HG02610 (cell line): Measurements from ENCODE around the gene KLHL15.
"Not testable (repeated sequence)": the region's sequence is repeated elsewhere in the genome, so short reads cannot be mapped to it uniquely, and the experiment has no call there.

Experiments used
- ATAC-seq: cut with Tn5 transposase; IDR thresholded peaks from one replicate; pipeline ENCODE4 v1.9.1; 2021; ENCODE audit warnings: mild to moderate bottlenecking, moderate library complexity; ENCODE audit not compliant: unreplicated experiment

KLHL15 gene, protein sequence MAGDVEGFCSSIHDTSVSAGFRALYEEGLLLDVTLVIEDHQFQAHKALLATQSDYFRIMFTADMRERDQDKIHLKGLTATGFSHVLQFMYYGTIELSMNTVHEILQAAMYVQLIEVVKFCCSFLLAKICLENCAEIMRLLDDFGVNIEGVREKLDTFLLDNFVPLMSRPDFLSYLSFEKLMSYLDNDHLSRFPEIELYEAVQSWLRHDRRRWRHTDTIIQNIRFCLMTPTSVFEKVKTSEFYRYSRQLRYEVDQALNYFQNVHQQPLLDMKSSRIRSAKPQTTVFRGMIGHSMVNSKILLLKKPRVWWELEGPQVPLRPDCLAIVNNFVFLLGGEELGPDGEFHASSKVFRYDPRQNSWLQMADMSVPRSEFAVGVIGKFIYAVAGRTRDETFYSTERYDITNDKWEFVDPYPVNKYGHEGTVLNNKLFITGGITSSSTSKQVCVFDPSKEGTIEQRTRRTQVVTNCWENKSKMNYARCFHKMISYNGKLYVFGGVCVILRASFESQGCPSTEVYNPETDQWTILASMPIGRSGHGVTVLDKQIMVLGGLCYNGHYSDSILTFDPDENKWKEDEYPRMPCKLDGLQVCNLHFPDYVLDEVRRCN

DNA sequence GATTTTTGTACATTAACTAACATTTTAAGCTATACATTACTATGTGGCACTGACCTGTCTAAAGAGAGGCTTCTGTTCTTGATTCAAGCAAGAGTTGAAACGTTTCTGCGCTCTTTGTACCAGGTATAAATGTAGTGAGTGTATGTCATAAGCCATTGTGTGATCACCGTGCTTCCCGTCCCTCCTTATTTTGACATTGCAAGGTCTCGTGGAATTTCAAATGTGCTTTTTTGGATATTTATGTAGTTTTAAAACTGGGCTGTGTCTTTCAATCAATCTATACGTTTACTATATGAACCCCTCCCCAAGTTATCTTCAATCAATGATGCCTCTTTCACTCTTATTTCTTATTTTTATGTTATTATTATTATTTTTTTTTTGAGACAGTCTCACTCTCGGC lies at the start of gene KLHL15:
Gene KLHL15, minus strand, starts transcription at position 101 of the 400 bp plus-strand sequence. CDS start 20,493 bp downstream, outside the sequence.
- ATAC-seq = no peak

DNA sequence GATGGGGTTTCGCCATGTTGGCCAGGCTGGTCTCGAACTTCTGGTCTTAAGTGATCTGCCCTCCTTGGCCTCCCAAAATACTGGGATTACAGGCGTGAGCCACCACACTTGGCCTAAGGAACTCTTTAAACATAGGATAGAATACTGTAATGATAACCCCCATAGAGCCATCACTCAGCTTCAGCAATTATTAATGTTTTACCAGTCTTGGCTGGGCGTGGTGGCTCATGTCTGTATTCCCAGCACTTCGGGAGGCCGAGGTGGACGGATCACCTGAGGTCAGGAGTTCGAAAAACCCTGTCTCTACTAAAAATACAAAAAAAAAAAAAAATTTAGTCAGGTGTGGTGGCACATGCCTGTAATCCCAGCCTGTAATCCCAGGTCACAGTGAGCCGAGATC lies 42.9 kb upstream of the KLHL15 start:
- no peak for ATAC-seq

DNA sequence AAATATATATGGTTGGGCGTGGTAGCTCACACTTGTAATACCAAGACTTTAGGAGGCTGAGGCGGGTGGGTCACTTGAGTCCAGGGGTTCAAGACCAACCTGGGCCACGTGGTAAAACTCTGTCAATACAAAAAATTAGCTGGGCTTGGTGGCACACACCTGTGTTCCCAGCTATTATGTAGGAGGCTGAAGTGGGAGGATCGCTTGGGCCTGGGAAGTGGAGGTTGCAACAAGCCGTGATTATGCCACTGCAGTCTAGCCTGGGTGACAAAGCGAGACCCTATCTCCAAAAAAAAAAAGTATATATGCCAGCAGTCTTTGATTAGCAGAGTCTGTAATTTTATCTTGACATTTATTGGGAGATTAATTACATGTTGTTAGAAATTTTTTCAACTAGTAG lies 36.5 kb upstream of the KLHL15 start:
- no peak for ATAC-seq

DNA sequence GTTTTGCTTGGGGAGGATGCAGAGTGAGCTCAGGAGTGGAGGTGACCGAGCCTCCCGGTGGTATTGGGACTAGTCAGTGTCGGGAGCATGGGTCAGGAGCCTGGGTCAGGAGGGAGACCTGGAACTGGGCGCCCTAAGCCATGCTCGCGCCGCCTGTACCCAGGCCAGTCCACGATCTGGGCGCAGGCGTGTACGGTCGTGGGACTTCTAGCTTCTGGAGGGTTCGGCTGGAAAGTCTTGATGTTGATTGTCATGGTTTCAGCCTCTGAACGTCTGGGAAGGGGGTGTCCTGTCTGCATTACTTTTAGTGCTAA lies 28.0 kb upstream of the KLHL15 start:
- ATAC-seq = peak; percentile 11

DNA sequence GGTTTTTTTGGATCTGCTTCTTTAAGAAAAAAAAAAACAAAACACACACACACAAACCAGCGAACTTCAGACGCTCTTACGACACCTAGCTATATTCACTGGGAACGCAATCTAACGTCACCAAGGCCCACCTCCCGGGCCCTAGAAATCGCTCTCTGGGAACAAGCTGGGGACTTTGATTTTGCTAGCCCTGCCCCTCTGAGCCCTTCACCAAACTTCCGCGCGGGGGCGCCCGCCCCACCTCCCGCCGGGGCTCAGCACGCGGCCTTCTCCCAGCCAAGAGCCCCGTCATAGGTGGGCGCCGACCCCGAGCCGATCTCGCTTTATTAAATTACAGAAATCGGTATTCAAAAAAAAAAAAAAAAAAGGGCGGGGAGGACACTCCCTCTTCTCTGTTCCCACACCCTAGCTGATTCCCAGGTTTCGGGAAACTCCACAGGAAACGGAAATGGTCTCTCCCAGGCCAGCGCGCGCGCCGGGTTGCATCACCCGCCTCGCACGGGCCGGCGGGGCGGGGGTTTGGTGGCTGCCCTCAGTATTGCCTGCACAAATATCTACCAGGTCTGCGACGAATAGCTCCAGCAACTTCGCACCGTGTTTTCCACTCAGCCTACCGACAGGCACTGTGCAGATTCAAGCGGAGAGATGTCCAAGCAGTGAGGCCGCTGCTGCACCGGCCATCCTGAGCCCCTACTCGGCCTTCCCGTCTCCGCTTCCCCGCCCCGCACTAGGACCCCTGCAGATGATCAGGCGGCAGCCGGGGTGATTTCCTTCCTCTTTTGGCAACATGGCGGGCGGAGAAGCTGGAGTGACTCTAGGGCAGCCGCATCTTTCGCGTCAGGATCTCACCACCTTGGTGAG lies 27.4 kb upstream of the KLHL15 start, which contains the start of gene EIF2S3:
Gene EIF2S3, plus strand, starts transcription at position 775 of the 861 bp plus-strand sequence. Its CDS starts 13 bp downstream, at position 788.
- peak; percentile 91 for ATAC-seq

DNA sequence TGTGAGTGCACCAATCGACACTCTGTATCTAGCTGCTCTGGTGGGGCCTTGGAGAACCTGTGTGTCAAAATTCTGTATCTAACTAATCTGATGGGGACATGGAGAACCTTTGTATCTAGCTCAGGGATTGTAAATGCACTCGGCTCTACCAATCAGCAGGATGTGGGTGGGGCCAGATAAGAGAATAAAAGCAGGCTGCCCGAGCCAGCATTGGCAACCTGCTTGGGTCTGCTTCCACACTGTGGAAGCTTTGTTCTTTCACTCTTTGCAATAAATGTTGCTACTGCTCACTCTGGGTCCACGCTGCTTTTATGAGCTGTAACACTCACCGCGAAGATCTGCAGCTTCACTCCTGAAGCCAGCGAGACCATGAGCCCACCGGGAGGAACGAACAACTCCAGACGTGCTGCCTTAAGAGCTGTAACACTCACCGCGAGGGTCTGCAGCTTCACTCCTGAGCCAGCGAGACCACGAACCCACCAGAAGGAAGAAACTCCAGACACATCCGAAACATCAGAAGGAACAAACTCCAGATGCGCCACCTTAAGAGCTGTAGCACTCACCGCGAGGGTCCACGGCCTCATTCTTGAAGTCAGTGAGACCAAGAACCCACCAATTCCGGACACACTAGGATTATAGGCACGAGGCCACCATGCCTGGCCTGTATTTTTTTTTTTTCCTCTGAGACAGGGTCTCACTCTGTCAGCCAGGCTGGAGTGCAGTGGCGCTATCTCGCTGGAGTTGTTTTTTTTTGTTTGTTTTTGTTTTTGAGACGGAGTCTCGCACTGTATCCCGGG lies 23.7 kb upstream of the KLHL15 start:
- not testable (repeated sequence) for ATAC-seq

DNA sequence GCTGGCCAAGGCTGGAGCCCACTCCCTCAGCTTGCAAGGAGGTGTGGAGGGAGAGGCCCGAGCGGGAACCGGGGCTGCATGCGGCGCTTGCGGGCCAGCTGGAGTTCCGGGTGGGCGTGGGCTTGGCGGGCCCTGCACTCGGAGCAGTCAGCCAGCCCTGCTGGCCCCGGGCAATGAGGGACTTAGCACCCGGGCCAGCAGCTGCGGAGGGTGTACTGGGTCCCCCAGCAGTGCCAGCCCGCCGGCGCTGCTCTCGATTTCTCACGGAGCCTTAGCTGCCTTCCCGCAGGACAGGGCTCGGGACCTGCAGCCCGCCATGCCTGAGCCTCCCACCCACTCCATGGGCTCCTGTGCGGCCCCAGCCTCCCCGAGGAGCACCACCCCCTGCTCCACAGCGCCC lies 22.7 kb upstream of the KLHL15 start:
- ATAC-seq = not testable (repeated sequence)

DNA sequence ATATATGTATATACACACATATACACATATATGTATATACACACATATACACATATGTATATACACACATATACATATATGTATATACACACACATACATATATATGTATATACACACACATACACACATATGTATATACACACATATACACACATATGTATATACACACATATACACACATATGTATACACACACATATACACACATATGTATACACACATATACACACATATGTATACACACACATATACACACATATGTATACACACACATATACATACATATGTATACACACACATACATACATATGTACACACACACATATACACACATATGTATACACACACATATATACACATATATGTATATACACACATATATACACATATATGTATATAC lies 19.1 kb upstream of the KLHL15 start:
- not testable (repeated sequence) for ATAC-seq

DNA sequence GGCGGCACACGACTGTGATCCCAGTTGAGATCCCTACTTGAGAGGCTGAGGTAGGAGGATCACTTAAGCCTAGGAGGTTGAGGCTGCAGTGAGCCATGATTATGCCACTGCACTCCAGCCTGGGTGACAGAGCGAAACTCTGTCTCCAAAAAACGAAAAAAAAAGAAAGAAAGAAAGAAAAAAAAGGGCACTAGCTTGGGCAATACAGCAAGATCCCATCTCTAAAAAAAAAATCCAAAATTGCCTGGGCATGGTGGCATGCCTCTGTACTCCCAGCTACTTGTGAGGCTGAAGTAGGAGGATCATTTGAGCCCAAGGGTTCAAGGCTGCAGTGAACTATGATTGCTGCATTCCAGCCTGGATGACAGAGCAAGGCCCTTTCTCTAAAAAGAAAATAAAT lies 10.7 kb upstream of the KLHL15 start:
- ATAC-seq = no peak

DNA sequence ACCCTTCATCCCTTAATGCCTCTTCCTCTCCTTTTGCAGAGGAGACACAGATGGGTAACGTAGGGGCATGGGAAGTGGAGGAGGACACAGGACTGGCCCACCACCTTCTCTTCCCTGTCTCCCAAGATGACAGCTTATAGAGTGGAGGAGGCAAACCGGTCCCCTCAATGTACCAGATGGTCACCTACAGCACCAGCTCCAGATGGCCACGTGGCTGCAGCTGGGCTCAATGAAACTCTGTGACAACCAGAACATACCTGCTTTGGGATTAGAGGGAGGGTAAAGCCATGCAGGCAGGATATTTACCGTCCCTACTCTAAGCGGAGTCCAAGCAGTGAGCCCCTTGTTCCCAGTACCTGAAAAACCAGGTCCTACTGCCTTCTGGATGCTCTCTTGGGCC lies 7.5 kb upstream of the KLHL15 start:
- ATAC-seq = no peak

DNA sequence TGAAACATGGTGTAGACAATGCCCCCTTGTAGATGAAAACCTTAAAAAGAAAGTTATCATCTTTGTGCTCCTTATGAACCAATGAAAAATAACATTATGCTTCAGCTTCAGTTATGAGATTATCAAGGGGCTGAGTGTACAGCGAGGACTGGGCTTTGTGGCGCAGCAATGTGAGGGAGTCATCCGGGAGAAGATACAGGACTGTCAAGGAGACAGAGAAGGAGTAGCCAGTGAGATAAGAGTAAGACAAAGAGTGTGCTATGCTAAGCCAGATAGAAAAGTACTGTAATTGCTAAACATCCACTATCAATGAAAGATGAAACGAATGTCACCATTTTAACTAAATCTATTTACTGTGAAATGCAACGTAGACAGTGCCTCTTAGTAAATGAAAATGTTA lies 3.6 kb upstream of the KLHL15 start:
- no peak for ATAC-seq

DNA sequence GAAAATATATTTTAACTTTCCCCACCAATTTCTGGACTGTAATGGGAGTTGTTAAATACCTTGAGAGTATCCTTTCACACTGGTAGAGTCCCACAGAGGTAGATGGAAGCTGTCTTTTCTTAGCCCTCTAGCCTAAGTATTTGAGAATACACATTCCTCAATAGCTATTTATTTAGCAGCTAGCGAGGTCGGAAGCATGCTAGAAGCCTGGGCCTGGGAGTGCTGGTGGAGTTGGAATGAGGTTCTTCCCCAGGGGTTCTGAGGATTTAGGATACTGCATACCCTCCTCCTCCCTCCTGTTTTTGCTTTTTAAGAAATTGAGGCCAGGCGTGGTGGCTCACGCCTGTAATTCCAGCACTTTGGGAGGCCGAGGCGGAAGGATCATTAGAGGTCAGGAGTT lies 999 bp upstream of the KLHL15 start:
- no peak for ATAC-seq

DNA sequence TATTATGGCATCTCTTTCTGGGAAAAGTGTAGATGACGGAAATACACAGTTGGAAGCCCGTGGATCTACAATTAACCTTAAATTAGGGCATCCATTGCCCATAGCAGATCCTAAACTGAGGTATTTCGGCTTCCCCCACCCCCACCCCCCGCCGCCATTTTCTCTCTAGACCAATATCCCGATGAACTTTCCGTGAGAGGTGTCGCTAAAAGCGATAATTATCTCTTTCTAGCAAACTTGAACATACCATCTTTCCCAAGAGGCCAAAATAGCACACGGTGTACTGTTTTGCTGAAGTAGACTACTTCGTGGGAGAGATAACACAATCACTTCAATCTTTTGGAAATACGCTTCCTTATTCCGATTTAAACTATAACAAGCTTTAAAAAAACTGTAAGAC lies 554 bp downstream of the KLHL15 start:
- no peak for ATAC-seq

DNA sequence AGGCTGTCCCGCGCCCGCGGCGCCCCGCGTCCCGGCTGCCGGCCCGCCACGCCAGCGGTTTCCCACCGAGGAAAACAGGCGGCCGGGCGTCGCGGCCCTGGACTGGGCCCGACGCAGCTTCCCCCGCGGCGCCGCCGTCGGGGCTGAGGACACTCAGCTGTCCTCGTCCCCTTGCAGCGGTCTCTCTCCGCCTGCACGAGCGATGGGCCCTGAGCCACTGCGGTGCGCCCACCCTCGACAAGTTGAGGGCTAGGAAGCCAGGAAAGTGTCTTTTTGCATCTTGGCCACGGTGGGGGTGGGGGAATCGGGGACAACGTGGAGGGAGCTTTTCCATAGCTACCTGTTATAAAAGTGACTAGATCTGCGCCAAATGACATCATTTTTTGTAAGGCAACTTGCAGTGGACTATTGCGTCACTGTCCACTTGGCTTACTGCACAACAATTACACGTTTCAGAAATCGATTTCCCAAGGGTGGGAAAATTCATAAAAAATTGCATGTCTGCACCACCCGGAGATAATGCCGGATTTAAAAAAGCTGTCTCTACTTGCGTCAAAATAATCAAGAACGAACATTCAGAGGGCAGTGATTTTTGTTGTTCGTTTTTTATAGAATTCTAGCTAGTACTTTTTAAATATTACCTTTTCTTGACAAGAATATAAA lies 1.1 kb downstream of the KLHL15 start:
- ATAC-seq = peak; percentile 18

DNA sequence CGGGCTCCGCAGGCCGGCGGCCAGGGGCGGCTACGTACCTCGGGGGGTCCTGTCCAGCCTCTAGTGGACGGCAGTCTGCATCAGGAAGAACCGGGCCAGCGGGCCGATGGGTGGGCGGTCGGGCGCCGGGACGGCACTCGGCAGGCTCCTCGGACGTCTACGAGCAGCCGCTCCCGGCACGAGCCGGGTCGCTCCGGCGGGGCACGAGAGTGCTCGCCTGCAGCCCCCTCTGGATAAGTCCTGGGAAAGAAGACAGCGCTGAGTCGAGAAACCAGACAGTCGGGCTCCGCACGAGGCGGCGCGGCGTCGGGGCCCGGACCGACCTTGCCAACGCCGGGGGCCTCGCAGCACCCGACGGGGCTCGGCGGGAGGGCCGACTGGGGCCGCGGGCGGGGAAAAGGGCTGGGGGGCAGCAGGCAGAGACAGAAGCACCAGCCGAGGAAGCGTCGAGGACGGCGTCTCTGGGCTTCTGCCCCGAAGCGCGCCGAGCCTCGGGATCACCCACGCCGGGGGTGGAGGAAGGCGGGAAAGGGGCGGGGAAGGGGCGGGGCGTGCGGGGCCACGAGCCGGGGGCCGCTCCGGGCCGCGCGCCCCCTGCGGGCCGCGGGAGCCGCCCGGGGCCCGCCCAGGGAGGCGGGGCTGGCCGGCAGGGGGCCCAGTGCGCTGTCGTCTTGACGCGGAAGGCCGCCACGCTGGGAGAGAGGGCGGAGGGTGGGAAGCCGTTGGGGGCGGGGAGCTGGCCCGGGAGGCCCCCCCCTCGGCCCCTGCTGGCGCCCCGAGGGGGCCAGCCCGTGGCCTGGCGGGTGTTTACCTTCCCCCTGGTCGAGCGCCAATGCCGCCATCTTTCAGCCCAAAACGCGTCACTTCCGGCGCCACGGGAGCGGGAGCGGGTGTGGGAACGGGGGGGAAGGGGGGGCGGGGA lies 1.9 kb downstream of the KLHL15 start:
- ATAC-seq = peak; percentile 91

DNA sequence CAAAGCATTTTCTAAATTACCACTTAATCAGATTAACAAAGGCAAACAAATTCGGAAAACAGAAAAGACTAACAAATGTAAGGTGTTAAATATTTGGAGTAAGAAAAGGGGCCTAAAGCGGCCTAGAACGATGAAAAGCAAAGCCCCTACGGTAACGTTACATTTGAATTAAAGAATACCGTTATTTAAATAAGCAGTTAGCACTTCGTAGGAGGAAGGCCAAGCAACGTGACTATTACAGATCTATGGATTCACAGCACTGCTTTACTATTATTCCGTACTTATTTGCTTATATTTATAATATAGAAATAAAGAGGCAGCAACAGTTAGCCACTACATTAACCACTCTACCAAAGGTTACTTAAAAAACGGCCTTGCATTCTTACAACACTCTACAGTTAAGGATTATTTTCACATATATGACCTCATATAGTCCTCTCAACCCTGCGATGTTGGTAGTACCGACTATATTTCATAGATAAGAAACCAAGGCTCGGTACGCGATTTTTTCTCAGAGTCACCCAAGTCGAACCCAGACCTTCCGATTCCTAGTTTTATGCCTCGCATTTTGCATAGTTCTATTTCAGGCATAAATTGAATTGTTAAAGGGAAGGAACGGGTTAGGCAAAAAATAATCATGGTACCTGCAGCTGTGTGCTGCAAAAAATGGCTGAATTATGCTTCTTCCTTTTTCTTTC lies 2.9 kb downstream of the KLHL15 start:
- ATAC-seq = no peak

DNA sequence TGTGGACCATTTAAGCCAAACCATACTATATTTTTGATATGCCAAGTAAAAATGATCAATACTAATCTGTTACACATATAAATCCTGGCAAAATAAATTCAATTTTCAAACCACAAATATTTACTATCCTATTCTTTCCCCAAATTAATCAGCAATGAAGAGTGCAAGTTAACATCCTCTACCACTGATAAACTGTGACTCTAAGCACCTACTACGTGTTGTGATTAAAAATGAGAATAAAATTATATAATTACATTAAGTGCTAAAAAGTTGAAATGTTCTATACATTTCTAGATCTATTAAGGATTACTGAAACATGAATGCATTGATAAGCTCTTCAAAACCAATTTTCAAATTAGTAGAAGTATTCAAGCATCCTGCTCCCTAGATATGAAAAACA lies 3.4 kb downstream of the KLHL15 start:
- no peak for ATAC-seq

DNA sequence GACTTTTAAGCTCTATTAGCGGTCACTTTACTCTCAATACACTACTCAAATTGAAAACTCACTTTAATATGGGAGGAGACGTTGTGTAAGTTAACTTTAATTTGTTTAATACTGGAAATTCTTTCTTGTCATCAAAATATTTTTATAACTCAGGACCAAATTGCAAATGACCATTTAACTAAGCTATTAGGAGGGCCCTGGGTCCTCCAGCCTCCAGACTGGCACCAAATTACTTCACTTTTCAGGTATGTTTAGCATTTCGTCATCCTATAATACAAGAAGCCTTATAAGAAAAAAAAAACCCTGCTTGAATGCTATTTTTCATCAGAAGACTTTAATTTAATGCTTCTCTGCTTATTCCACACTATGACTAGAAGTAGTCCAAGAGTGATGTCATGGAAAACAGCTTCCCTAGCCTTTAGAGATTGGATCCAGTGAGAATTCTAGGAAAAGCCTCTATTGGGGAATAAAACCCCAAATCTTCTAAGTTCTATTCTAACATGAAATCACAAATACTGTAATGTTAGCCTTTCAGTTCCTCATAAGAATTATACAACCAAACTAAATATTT lies 6.6 kb downstream of the KLHL15 start:
- no peak for ATAC-seq
